NOMO-1 (cell line): Measurements from ENCODE around the gene EIF3CL.
"Not testable (repeated sequence)": the region's sequence is repeated elsewhere in the genome, so short reads cannot be mapped to it uniquely, and the experiment has no call there.

ENCODE experiments used
- DNase-seq, 2 experiments: peaks; one replicate each; lab custom pipeline; 2025; ENCODE audit not compliant: unreplicated experiment in 2 of 2; lab: John Stamatoyannopoulos, UW

The EIF3CL gene

GRCh38 chr16:28363408-28363807 lies 40.2 kb downstream of the EIF3CL start, which contains the start of gene NPIPB6:
TSS of gene NPIPB6 (minus strand) at chr16:28363508. CDS start at chr16:28362822, 686 bp downstream.
- DNase-seq, result not testable (repeated sequence)

GRCh38 chr16:28362600-28362999 lies 41.0 kb downstream of the EIF3CL start:
- DNase-seq, result not testable (repeated sequence)

GRCh38 chr16:28338230-28338629 lies 65.4 kb downstream of the EIF3CL start:
- not testable (repeated sequence) for DNase-seq

GRCh38 chr16:28336940-28337710 lies 66.5 kb downstream of the EIF3CL start:
- not testable (repeated sequence) for DNase-seq

GRCh38 chr16:28335678-28336077 lies 68.0 kb downstream of the EIF3CL start:
- not testable (repeated sequence) for DNase-seq

GRCh38 chr16:28332632-28333031 lies 71.0 kb downstream of the EIF3CL start:
- DNase-seq, result not testable (repeated sequence)

GRCh38 chr16:28330981-28331380 lies 72.7 kb downstream of the EIF3CL start:
- DNase-seq, result not testable (repeated sequence)

GRCh38 chr16:28330232-28330631 lies 73.4 kb downstream of the EIF3CL start:
- DNase-seq, result not testable (repeated sequence)
